BLaER1 (cell line): ENCODE measurements around the gene LPP.

Source experiments
- H3K27ac ChIP-seq: shearing (Covaris generic); formaldehyde crosslinking; 2 replicates; pipeline ENCODE4 v1.8.1; 2022
- H3K27me3 ChIP-seq: shearing (Covaris generic); formaldehyde crosslinking; 2 replicates; pipeline ENCODE4 v1.8.1; 2022
- H3K36me3 ChIP-seq: shearing (Covaris generic); formaldehyde crosslinking; 2 replicates; pipeline ENCODE4 v1.8.1; 2022
- H3K4me1 ChIP-seq: shearing (Covaris generic); formaldehyde crosslinking; 2 replicates; pipeline ENCODE4 v1.8.1; 2022
- H3K4me2 ChIP-seq: shearing (Covaris generic); formaldehyde crosslinking; 2 replicates; pipeline ENCODE4 v1.8.1; 2022
- H3K4me3 ChIP-seq: shearing (Covaris generic); formaldehyde crosslinking; 2 replicates; pipeline ENCODE4 v1.8.1; 2022
- H3K9ac ChIP-seq: shearing (Covaris generic); formaldehyde crosslinking; 2 replicates; pipeline ENCODE4 v1.8.1; 2022
- H3K9me3 ChIP-seq: shearing (Covaris generic); formaldehyde crosslinking; 2 replicates; pipeline ENCODE4 v1.8.1; 2022
- H4K20me1 ChIP-seq: shearing (Covaris generic); formaldehyde crosslinking; 2 replicates; pipeline ENCODE4 v1.8.1; 2022
- Cebpa-rat ChIP-seq: shearing (Covaris generic); IDR thresholded peaks from 2 replicates; pipeline ENCODE4 v1.8.1; 2022

The LPP gene

DNA sequence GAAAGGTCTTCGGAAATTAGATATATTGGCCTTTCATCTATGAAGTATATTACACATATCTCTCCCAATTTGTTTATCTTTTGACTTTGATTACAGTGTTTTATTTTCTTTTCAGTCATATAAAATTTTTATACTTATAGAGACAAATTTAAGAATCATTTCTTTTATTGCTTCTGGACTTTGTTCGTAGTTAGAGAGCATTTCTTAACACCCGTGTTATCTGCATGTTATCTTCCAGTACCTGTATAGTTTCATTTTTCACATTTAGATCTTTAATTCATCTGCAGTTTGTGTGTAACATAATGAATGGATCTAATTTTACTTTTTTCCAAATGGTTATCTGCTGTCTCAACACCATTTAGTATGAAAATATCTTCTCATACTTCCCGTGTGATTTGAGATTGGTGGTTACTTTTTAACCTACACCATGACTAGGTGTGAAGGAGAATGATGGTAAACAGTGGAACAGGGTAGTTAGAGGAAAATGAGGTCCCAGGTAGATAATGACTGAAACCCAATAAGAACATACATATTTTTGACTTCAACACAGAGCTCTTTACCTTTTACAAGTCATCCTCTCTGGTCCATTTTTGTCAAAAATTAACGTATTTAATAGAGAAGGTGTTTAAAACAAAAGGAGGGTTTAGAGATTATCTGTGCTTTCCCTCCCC, 99.3 kb downstream of the LPP start:
- H4K20me1 ChIP-seq = 0 out of 2 replicates have a peak, but pooled peaks cover 6% of the 10 kb centered on the region
- peaks cover 6% of the 10 kb centered on the region for H3K9me3 ChIP-seq
- no peak overlapping the region for H3K9ac ChIP-seq
- no peak overlapping the region for H3K4me3 ChIP-seq
- no peaks in the 10 kb centered on the region for H3K27me3 ChIP-seq
- H3K4me1 ChIP-seq = no peaks in the 10 kb centered on the region
- H3K4me2 ChIP-seq = no peak overlapping the region
- H3K36me3 ChIP-seq = peaks cover 23% of the 10 kb centered on the region
- no peak overlapping the region for H3K27ac ChIP-seq
- TF ChIP-seq Cebpa-rat = no peak

GRCh38 chr3:188253800-188254452, 100.0 kb downstream of the LPP start:
- no peak overlapping the region for H3K4me2 ChIP-seq
- 0 out of 2 replicates have a peak, but pooled peaks cover 6% of the 10 kb centered on the region for H4K20me1 ChIP-seq
- H3K27ac ChIP-seq = no peak overlapping the region
- no peak overlapping the region for H3K4me3 ChIP-seq
- no peaks in the 10 kb centered on the region for H3K27me3 ChIP-seq
- H3K9ac ChIP-seq = no peak overlapping the region
- H3K9me3 ChIP-seq = peaks cover 6% of the 10 kb centered on the region
- peaks cover 23% of the 10 kb centered on the region for H3K36me3 ChIP-seq
- no peak for TF ChIP-seq Cebpa-rat
- no peaks in the 10 kb centered on the region for H3K4me1 ChIP-seq

- TF ChIP-seq Cebpa-rat = no peak
- H3K4me1 ChIP-seq = no peaks in the 10 kb centered on the region
Observed at GRCh38 chr3:188254520-188255070, 100.6 kb downstream of the LPP start.

DNA sequence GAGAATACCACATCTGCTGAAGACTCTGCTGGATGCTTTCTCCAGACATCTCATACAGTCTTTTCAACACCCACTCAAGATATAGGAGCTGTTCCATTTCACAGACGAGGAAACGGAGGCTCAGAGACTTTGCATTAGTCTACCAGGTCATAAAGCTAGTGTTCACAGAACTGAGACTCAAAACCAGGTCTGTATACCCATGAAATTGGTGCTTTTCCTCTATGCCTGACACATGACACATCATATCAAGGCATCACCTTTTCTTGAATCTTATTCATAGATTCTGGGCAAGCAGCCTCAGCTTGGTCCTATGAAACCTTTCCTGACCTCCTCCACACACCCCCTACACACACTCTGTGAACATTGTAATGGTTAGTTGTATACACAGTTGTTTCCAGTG, 101.2 kb downstream of the LPP start:
- H3K36me3 ChIP-seq = peaks cover 23% of the 10 kb centered on the region
- no peaks in the 10 kb centered on the region for H3K27me3 ChIP-seq
- H4K20me1 ChIP-seq = 0 out of 2 replicates have a peak, but pooled peaks cover 6% of the 10 kb centered on the region
- no peak overlapping the region for H3K4me2 ChIP-seq
- no peak overlapping the region for H3K9ac ChIP-seq
- H3K9me3 ChIP-seq = peaks cover 6% of the 10 kb centered on the region
- no peaks in the 10 kb centered on the region for H3K4me1 ChIP-seq
- no peak overlapping the region for H3K4me3 ChIP-seq
- H3K27ac ChIP-seq = no peak overlapping the region
- TF ChIP-seq Cebpa-rat = no peak

More at GRCh38 chr3:188254520-188255070, 100.6 kb downstream of the LPP start:
- Histone ChIP-seq H3K27me3 (no peaks in the 10 kb centered on the region), H3K27ac (no peak overlapping the region), H4K20me1 (0 out of 2 replicates have a peak, but pooled peaks cover 6% of the 10 kb centered on the region), H3K9ac (no peak overlapping the region), H3K9me3 (peaks cover 6% of the 10 kb centered on the region), H3K4me2 (no peak overlapping the region), H3K4me3 (no peak overlapping the region), H3K36me3 (peaks cover 23% of the 10 kb centered on the region)

- no peaks in the 10 kb centered on the region for H3K4me1 ChIP-seq
- no peak overlapping the region for H3K4me3 ChIP-seq
- H3K9me3 ChIP-seq = peaks cover 6% of the 10 kb centered on the region
- H3K9ac ChIP-seq = no peak overlapping the region
- no peak for TF ChIP-seq Cebpa-rat
- no peaks in the 10 kb centered on the region for H3K27me3 ChIP-seq
- H3K36me3 ChIP-seq = peaks cover 27% of the 10 kb centered on the region
- H3K4me2 ChIP-seq = no peak overlapping the region
- H3K27ac ChIP-seq = no peak overlapping the region
- H4K20me1 ChIP-seq = 0 out of 2 replicates have a peak, but pooled peaks cover 6% of the 10 kb centered on the region
Observed at GRCh38 chr3:188256758-188257157, 102.8 kb downstream of the LPP start.

DNA sequence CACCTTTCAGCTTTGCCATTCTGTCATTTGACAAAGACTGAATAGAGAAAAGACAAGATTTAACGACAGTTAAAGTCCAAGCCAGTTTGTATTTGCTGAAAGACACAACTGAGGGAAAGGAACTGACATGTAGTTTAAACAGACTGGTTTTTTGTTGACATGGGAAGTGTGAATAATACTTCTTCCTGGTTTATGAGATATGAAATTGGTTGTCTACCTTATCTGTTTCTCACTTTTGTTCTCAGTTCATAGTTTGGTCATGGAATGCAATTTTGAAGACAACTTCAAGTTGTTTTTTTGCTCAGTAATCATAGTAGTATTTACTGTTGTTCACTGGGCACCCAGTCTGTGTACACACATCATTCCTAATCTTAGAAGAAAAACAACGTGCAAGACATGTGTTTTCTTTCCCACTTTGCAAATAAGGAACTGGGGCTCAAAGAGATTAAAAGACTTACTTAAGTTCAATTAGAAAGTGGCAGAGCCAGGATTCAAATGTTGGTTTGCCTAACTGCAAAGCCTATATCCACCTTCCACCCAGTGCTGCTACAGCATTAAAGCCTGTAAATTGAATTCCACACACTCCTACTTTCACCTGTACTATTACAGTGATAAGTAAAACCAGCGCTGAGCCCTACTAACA, 103.5 kb downstream of the LPP start:
- H3K4me3 ChIP-seq = no peak overlapping the region
- no peak for TF ChIP-seq Cebpa-rat
- H3K4me2 ChIP-seq = no peak overlapping the region
- 0 out of 2 replicates have a peak, but pooled peaks cover 6% of the 10 kb centered on the region for H4K20me1 ChIP-seq
- peaks cover 27% of the 10 kb centered on the region for H3K36me3 ChIP-seq
- H3K4me1 ChIP-seq = no peaks in the 10 kb centered on the region
- no peak overlapping the region for H3K9ac ChIP-seq
- H3K27ac ChIP-seq = no peak overlapping the region
- H3K27me3 ChIP-seq = no peaks in the 10 kb centered on the region
- peaks cover 4% of the 10 kb centered on the region for H3K9me3 ChIP-seq

DNA sequence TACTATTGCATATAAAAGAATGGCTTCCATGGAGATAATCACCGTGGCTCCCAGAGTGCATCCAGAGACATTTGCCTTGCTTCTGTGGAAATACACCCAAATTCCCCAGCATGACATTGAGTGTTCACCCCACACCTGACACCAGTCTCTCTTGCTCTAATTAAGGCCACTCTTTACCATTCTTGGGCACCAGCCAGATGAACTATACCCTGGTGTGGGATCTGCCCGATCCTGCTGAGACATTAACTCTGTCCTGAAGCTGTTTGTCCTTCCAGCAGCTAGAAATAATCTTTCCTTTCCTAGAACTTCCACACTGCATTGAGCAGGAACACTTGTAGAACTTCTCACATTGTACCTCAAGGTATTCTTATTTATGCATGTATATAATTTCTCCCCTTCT, 105.2 kb downstream of the LPP start:
- no peaks in the 10 kb centered on the region; the same call in 1 of the 2 replicates for H3K9me3 ChIP-seq
- H3K9ac ChIP-seq = no peak overlapping the region
- H3K4me1 ChIP-seq = no peaks in the 10 kb centered on the region
- H3K4me3 ChIP-seq = no peak overlapping the region
- H3K4me2 ChIP-seq = no peak overlapping the region
- H3K27me3 ChIP-seq = no peaks in the 10 kb centered on the region
- H3K27ac ChIP-seq = no peak overlapping the region
- H3K36me3 ChIP-seq = peaks cover 19% of the 10 kb centered on the region
- 0 out of 2 replicates have a peak, but pooled peaks cover 4% of the 10 kb centered on the region for H4K20me1 ChIP-seq
- no peak for TF ChIP-seq Cebpa-rat

- no peaks in the 10 kb centered on the region for H3K27me3 ChIP-seq
- H3K9ac ChIP-seq = no peak overlapping the region
- H3K4me3 ChIP-seq = no peak overlapping the region
- H3K4me1 ChIP-seq = no peaks in the 10 kb centered on the region
- H3K27ac ChIP-seq = no peak overlapping the region
- no peak overlapping the region for H3K4me2 ChIP-seq
- H3K9me3 ChIP-seq = no peaks in the 10 kb centered on the region; the same call in 1 of the 2 replicates
- H4K20me1 ChIP-seq = no peaks in the 10 kb centered on the region
- TF ChIP-seq Cebpa-rat = no peak
- H3K36me3 ChIP-seq = peaks cover 15% of the 10 kb centered on the region
Observed at GRCh38 chr3:188259596-188259995, 105.6 kb downstream of the LPP start.

GRCh38 chr3:188261011-188261410, 107.1 kb downstream of the LPP start:
- Histone ChIP-seq H3K9me3 (no peaks in the 10 kb centered on the region), H3K27ac (no peak overlapping the region), H3K4me2 (no peak overlapping the region), H3K36me3 (0 out of 2 replicates have a peak, but pooled peaks cover 4% of the 10 kb centered on the region), H3K27me3 (no peaks in the 10 kb centered on the region), H3K4me3 (no peak overlapping the region), H3K9ac (no peak overlapping the region), H4K20me1 (no peaks in the 10 kb centered on the region), H3K4me1 (no peaks in the 10 kb centered on the region)
- no peak for TF ChIP-seq Cebpa-rat
